Psoas muscle (tissue), 8 donors: ENCODE data around the gene AFF3. TPM values are rescaled to one million over a fixed set of nuclear protein-coding genes. Genes with fewer than 3 reads are reported as not detected.

ENCODE experiments used
- ATAC-seq, 4 donors: fragments of 200-7000 bp; cut with Tn5 transposase; one replicate each; pipeline ENCODE4 v1.9.1; 2020; ENCODE audit warnings: moderate library complexity in 3 of 4, mild to moderate bottlenecking in 2 of 4
- DNase-seq, 2 donors: peaks; one replicate each; pipeline ENCODE4 v3.0.0-alpha.2; 2020
- H3K27ac ChIP-seq: fragments of 200-600 bp; one replicate; pipeline ENCODE4 v1.8.0; 2022
- H3K27me3 ChIP-seq, 3 donors: fragments of 200-600 bp in 1 of 3; one replicate each; pipeline versions ENCODE4 v1.6.1 to v1.8.0; 2013 to 2022; ENCODE audit warnings: low read length in 2 of 3, mild to moderate bottlenecking in 2 of 3, moderate library complexity in 1 of 3; ENCODE audit not compliant: insufficient read depth in 3 of 3
- H3K36me3 ChIP-seq, 2 donors: fragments of 200-600 bp in 1 of 2; one replicate each; pipeline versions ENCODE4 v1.6.1 to v1.8.0; 2013 to 2022; ENCODE audit warnings: low read depth in 1 of 2, mild to moderate bottlenecking in 1 of 2, moderate library complexity in 1 of 2; ENCODE audit not compliant: insufficient read depth in 1 of 2
- H3K4me1 ChIP-seq: fragments of 200-600 bp; one replicate; pipeline ENCODE4 v1.8.0; 2022
- H3K4me3 ChIP-seq: fragments of 200-600 bp; one replicate; pipeline ENCODE4 v1.8.0; 2022; ENCODE audit warnings: mild to moderate bottlenecking
- H3K9me3 ChIP-seq: fragments of 200-600 bp; one replicate; pipeline ENCODE4 v1.8.0; 2022
- CTCF ChIP-seq: fragments of 200-600 bp; IDR thresholded peaks from one replicate; pipeline ENCODE4 v1.8.0; 2022; ENCODE audit warnings: antibody characterized with exemption
- WGBS, 3 donors: extraction: QIAGEN DNeasy Blood & Tissue Kit; methylation state at CpG; one replicate each; pipeline versions ENCODE4 v1.1.6 to v1.1.7; 2013; 5-methylcytosine and 5-hydroxymethylcytosine counted together
- intact Hi-C, 2 donors: fragments of 100-400 bp; cut with DNase I; formaldehyde crosslinking; loops; one replicate each; pipeline versions ENCODE4 v1.11.0 to v1.14.2; 2022
- polyA plus RNA-seq, 3 donors: library from polyadenylated mRNA; stranded (reverse); fragments of 200-250 nt; gene quantifications; one replicate each; pipeline ENCODE4 v1.2.3, GENCODE V29; 2013
- total RNA-seq, 4 donors: library from RNA; stranded (reverse); fragmentation: NEBNext Ultra II Directional in 2 of 4; extraction: Animal tissue kit (Norgen Biotek cat#: 25700) in 2 of 4; gene quantifications; one replicate each; pipeline versions ENCODE4 v1.2.1 to v1.2.4, GENCODE V29; 2021 to 2023
- donor health status: healthy with polysubstance abuse.
- donor health status: DM: no; HTN: no; CAD: no; lungs with moderate emphysema.
- donor health status: Bipolar disorder and iron deficiency.
- donor health status: healthy.
- donor health status: DM: yes; HTN: yes; CAD: no.
- donor health status: DM: no; HTN: no; CAD: no.
- donor health status: DM: no; HTN: no; CAD: no.
- donor health status: DM: yes; HTN: yes; CAD: no.

AFF3 gene
- total and polyA plus RNA-seq, 7 donors = 0.08 to 2.9 (median 0.44) TPM

- intact Hi-C loops = no loop called here
- WGBS, 3 donors = 72 to 84% (median 80%) methylated on average over 6 of the region's 6 CpGs
- H3K27ac ChIP-seq = no peak overlapping the region
Measured at GRCh38 chr2:99544608-99545007, 597.8 kb downstream of the AFF3 start.

DNA sequence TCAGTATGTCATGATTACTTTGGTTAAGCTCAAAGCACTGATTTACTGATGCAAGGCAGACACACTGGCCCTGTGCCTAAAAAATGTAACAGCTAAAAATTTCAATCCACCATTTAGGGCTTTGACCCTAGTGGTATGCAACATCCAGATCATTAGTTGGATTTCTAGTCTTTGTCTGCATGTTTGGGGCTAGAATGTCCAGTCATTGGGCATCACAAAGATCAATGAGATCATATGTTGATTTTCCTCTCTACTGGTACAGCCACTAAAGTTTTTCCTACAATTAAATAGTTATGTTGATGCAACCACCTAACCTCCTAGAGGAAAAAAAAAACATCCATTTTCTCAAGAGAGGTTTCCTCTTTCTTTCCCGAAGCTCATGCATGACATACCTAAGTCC is 599.1 kb downstream of the AFF3 start:
- Histone ChIP-seq H3K27me3 (peaks cover 0 to 6% (median 0%) of the 10 kb centered on the region in 3 donors), H3K27ac (no peak overlapping the region), H3K4me1 (no peaks in the 10 kb centered on the region), H3K9me3 (no peaks in the 10 kb centered on the region), H3K4me3 (no peak overlapping the region), H3K36me3 (no peaks in the 10 kb centered on the region)
- intact Hi-C loops = no loop called here
- DNase-seq = no peak
- no peak for TF ChIP-seq CTCF
- ATAC-seq = no peak
- WGBS, 3 donors = 31 to 53% (median 38%) methylated on average over 1 of the region's 1 CpG

More at GRCh38 chr2:99544608-99545007, 597.8 kb downstream of the AFF3 start:
- Histone ChIP-seq H3K4me1 (no peaks in the 10 kb centered on the region), H3K27me3 (peaks cover 0 to 6% (median 0%) of the 10 kb centered on the region in 3 donors), H3K9me3 (no peaks in the 10 kb centered on the region), H3K4me3 (no peak overlapping the region), H3K36me3 (no peaks in the 10 kb centered on the region)
- ATAC-seq (no peak), DNase-seq (no peak)
- no peak for TF ChIP-seq CTCF

GRCh38 chr2:99537910-99538485 is 604.4 kb downstream of the AFF3 start:
- Histone ChIP-seq H3K4me3 (no peak overlapping the region), H3K27me3 (no peaks in the 10 kb centered on the region), H3K36me3 (no peaks in the 10 kb centered on the region), H3K27ac (no peak overlapping the region), H3K9me3 (peaks cover 5% of the 10 kb centered on the region), H3K4me1 (no peaks in the 10 kb centered on the region)
- 89 to 93% (median 89%) methylated on average over 4 of the region's 4 CpGs for WGBS, 3 donors
- DNase-seq (no peak), ATAC-seq (no peak)
- no peak for TF ChIP-seq CTCF
- intact Hi-C loops = no loop called here

DNA sequence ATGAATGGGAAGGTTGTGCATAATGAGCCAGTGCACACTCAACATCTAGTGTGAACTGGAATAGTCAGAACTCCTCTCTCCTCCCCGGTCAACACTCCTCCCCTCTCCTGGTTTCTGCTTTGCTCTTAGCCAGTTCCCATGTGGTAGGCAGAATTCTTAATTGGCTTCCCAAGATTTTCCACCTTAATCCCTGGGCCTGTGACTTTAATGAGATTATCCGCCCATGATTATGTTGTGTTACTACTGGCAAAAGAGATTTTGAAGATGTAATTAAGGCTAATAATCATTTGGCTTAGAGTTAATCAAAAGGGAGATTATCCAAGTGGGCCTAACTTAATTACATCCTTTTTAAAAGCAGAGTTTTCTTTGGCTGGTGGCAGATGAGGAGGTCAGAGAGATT is 618.3 kb downstream of the AFF3 start:
- intact Hi-C loops = no loop called here
- DNase-seq (no peak), ATAC-seq (no peak)
- no peaks in the 10 kb centered on the region for H3K27me3 ChIP-seq
- TF ChIP-seq CTCF = no peak
- WGBS, 3 donors = 59 to 65% (median 62%) methylated on average over 2 of the region's 2 CpGs
- H3K9me3 ChIP-seq = no peaks in the 10 kb centered on the region
- H3K36me3 ChIP-seq = no peaks in the 10 kb centered on the region
- H3K27ac ChIP-seq = no peak overlapping the region
- H3K4me1 ChIP-seq = no peaks in the 10 kb centered on the region
- no peak overlapping the region for H3K4me3 ChIP-seq

GRCh38 chr2:99522157-99522556 is 620.2 kb downstream of the AFF3 start:
- DNase-seq (no peak), ATAC-seq (no peak)
- H3K9me3 ChIP-seq = no peaks in the 10 kb centered on the region
- TF ChIP-seq CTCF = no peak
- no peaks in the 10 kb centered on the region for H3K36me3 ChIP-seq
- H3K27me3 ChIP-seq = no peaks in the 10 kb centered on the region
- 94 to 95% (median 95%) methylated on average over 2 of the region's 2 CpGs for WGBS, 3 donors
- H3K4me3 ChIP-seq = no peak overlapping the region
- no peak overlapping the region for H3K27ac ChIP-seq
- no peaks in the 10 kb centered on the region for H3K4me1 ChIP-seq
- intact Hi-C loops = no loop called here
